Raji (cell line): ENCODE measurements around the gene ZSCAN16.

Source experiments
- POLR2A ChIP-seq: IDR thresholded peaks from 2 replicates; pipeline ENCODE4 v1.6.1; 2011; ENCODE audit warnings: low read depth, low read length, control low read depth; ENCODE audit not compliant: insufficient read depth

Gene ZSCAN16

GRCh38 chr6:28158318-28158717, 33.9 kb downstream of the ZSCAN16 start:
- TF ChIP-seq POLR2A: no peak

- no peak for TF ChIP-seq POLR2A
These were observed 34.7 kb downstream of the ZSCAN16 start for GRCh38 chr6:28159029-28159607.

GRCh38 chr6:28160233-28160632, 35.8 kb downstream of the ZSCAN16 start:
- TF ChIP-seq POLR2A: no peak

- TF ChIP-seq POLR2A: peak; percentile 64
These were observed 37.1 kb downstream of the ZSCAN16 start for GRCh38 chr6:28161410-28162079.

GRCh38 chr6:28165563-28165962, 41.2 kb downstream of the ZSCAN16 start:
- no peak for TF ChIP-seq POLR2A

GRCh38 chr6:28167068-28167467, 42.7 kb downstream of the ZSCAN16 start:
- no peak for TF ChIP-seq POLR2A

- TF ChIP-seq POLR2A: no peak
These were observed 43.5 kb downstream of the ZSCAN16 start for GRCh38 chr6:28167926-28168325.

- no peak for TF ChIP-seq POLR2A
These were observed 46.9 kb downstream of the ZSCAN16 start for GRCh38 chr6:28171271-28171670.

GRCh38 chr6:28172006-28172405, 47.6 kb downstream of the ZSCAN16 start:
- TF ChIP-seq POLR2A: no peak

- no peak for TF ChIP-seq POLR2A
These were observed 52.0 kb downstream of the ZSCAN16 start for GRCh38 chr6:28176373-28176772.
